NCI-H345 (cell line): ENCODE data around the gene UGGT2.
"Not testable (repeated sequence)": the region's sequence is repeated elsewhere in the genome, so short reads cannot be mapped to it uniquely, and the experiment has no call there.

Source experiments
- DNase-seq: peaks from one replicate; lab custom pipeline; 2025; lab: John Stamatoyannopoulos, UW

The UGGT2 gene

DNA sequence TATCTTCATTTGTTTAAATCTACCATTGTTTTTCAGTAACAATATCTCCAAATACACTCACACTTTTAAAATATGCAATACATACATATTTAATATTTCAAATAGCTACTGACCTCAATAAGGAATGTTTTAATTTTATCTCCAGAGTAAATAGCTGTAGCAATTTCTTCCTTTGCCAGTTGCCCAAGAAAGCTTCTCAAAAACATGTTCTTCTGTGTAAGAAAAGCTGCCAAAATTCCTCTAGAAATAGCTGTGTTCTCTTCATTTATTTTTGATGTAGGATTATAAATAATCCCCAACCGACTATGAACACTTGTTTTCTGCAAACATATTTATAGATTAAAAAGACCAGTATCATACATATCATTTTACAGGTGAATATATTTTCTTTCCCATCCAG is 150.5 kb downstream of the UGGT2 start:
- no peak for DNase-seq

DNA sequence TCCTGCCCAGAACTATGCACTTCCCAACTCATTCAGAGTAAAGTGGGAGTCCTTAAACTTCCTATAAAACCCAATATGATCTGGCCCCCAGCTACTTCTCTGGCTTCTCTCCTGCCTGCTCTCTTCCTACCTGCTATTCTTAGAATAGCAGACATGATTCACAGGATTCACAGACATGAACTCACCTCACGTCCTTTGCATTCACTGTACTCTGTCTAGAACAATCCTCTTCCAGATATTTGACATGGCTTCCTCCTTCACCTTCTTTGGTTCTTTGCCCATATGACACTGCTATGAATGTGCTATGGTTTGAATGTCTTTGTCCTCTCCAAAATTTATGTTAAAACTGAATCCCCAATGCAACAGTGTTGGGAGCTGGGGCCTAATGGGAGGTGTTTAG is 154.9 kb downstream of the UGGT2 start:
- DNase-seq: no peak

- no peak for DNase-seq
Observed at GRCh38 chr13:95896301-95896700, 156.9 kb downstream of the UGGT2 start.

DNA sequence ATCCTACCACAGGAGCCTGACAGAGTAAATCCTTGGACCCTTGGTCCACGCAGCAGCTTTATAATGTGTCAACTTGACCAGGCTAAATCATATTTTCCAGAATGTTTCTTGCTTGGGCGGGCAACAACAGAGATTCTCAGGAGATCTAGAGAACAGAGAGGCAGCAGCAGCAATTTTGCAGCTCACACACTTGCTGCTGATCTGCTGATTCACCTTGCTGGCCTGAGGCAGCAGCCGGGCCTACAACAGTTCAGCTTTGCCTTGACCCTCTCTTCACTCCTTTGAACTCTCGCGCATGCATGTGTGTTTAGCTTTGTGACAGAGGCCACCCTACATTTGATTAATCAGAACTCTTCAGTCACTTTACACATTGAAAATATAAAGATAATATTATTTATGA is 159.3 kb downstream of the UGGT2 start:
- no peak for DNase-seq

DNA sequence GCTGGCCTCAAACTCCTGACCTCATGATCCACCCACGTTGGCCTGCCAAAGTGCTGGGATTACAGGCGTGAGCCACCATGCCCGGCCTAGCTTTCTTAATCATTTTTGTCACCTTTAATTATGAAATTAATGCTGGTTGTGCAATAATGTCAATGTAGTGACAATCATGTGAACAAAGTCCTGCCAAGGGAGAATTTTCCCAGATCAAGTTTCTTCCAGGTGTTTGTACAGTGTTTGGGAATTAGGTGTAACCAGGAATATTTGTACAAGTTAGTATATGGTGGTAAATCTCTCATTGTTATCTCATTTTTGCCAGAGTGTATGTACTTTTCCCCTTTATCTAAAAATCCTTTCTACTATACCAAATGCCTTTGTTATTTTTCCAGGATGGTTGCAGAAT is 171.1 kb downstream of the UGGT2 start:
- DNase-seq: no peak

DNA sequence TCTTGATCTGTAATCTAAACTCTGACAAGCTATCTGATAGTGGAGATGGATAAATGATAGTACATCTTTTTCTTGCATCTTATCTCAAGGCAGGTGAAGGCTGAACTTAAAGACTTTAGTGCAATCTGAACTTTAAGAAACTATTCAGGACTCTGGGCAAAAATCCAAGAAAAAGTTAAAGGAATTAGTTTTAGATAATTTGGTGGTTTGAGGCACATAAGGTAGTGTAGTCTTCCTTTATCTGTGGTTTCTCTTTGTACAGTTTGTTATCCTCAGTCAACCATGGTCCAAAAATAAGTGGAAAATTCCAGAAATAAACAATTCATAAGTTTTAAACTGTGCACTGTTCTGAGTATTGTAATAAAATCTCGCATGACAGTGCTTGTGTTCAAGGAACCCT is 172.9 kb downstream of the UGGT2 start:
- DNase-seq: no peak

DNA sequence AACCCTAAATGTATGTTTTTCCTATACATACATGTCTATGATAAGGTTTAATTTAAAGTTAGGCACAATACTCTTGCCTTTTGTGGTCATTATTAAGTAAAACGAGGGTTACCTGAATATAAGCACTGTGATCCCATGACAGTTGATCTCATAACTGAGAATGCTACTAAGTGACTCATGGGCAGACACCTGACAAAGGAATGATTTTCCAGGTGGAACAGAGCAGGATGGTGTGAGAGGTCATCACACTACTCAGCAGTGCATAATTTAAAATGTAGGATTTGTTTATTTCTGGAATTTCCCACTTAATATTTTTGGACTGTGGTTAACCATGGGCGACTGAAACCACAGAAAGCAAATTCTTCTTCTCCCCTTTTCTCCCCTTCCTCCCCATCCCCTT is 178.9 kb downstream of the UGGT2 start:
- DNase-seq: no peak

DNA sequence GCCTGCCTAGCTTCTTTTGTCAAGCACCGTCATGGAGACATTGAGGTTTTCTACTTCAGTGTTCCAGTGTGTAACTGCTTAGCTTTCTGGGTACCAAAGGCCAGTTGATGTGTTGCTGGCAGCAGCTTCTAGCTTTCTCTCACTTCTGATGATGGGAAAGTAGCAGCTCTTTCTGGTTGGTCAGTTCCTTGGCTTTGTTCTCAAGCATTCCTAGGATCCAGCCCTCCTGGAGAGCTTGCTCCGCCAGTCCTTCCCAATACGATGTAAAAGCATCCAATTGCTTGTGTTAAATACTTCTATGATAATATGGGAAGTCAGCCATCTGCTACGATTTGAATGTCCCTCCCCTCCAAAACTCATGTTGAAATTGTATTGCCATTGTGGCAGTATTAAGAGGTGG is 182.8 kb downstream of the UGGT2 start:
- no peak for DNase-seq

DNA sequence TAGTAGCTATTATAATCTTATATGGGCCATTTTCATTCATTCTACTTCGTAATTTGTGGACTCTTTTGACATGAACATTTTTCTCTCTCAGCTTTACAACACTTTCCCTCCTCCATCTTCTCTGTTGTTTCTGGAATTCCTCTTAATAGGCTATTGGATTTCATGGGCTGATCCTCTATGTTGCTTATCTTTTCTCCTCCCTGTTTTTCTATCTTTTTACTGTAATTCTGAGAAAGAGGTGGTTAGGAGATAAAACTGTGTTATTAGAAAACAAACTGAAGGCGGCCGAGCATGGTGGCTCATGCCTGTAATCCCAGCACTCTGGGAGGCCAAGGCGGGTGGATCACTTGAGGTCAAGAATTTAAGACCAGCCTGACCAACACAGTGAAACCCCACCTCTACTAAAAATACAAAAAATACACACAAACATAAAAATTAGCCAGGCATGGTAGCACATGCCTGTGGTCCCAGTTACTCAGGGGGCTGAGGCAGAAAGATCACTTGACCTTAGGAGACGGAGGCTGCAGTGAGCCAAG is 188.1 kb downstream of the UGGT2 start:
- DNase-seq: no peak

GRCh38 chr13:95862408-95862807 is 190.8 kb downstream of the UGGT2 start:
- no peak for DNase-seq

- DNase-seq: no peak
Observed at GRCh38 chr13:95861296-95861695, 191.9 kb downstream of the UGGT2 start.

GRCh38 chr13:95858286-95859075 is 194.7 kb downstream of the UGGT2 start:
- DNase-seq: no peak

DNA sequence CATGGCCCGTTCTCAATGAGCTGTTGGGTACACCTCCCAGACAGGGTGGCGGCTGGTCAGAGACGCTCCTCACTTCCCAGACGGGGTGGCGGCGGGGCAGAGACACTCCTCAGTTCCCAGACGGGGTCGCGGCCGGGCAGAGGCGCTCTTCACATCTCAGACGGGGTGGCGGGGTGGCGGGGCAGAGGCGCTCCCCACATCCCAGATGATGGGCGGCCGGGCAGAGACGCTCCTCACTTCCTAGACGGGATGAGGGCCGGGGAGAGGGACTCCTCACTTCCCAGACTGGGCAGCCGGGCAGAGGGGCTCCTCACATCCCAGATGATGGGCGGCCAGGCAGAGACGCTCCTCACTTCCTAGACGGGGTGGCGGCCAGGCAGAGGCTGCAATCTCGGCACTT is 207.5 kb downstream of the UGGT2 start:
- DNase-seq: not testable (repeated sequence)

GRCh38 chr13:95842898-95843297 is 210.3 kb downstream of the UGGT2 start:
- DNase-seq: no peak

DNA sequence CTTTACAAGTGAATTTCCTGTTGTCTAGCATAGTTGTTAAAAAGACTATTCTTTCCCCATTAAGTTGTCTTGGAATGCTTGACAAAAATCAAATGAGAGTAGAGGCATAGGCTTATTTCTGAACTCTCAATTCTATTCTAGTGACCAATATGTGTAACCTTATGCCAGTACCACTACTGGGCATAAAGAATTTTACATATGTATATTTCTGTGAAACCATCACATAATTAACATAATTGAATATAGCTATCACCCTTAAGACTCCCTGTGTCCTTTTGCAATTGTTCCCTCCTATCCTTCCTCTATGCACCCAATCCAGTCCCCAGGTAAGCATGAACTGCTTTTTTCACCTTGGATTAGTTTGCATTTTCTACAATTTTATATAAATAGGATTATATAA is 211.3 kb downstream of the UGGT2 start:
- DNase-seq: no peak

DNA sequence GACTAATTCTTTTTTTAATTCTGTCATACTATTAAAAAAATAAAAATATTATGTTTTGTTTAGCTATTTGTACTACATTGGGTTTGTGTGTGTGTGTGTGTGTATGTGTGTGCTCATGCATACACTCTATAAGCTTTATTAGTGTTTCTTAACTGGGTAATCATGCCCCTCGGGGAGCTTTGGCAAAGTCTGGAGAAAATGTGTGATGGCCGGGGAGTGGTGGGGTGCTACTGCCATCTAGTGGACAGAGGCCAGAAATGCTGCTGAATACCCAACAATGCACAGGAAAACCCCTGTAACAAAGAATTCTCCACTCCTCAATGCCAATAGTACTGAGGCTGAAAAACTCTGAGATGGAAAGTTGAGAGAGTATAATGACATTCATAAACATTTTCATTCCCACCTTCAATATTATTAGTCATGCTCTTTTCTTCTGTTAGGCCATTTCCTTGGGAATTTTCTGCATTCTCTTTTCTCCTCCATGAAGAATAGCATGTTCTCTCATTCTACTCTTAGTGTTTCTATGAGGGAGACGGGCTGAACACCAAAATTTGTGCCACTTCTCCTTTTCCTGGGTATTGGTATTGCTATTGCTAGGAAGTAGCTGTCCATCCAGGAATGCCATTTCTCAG is 219.0 kb downstream of the UGGT2 start:
- peak; percentile 70 for DNase-seq

GRCh38 chr13:95833719-95834118 is 219.5 kb downstream of the UGGT2 start:
- DNase-seq: no peak

DNA sequence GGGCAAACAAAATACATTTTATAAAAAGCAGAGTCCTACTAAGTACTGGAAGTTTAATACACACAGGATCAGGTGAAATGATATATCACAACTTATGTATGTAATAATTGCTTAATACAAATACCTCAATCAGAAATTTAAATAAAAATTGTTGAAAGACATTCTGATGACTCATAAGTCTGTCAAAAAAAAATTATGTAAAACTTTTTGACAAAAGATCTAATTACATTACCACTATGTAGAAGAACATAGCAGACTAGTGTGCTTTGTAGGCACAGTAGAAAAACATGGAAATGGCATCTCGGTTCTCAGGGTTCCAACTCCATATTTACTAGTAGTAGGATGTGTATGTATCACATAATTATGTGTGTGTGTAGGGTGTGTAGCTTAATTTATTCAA is 220.1 kb downstream of the UGGT2 start:
- no peak for DNase-seq

DNA sequence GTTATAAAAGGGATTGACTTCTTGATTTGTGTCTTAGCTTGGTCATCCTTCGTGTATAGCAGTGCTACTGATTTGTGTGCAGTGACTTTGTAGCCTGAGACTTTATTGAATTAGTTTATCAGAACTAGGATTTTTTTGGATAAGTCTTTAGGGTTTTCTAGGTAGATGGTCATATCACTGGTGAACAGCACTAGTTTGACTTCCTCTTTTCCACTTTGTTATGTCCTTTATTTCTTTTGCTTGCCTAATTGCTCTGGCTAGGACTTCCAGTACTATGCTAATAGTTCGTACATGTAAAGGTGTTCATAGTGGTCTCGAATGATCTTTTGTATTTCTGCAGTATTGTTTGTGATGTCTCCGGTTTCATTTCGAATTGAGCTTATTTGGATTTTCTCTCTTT is 230.9 kb downstream of the UGGT2 start:
- DNase-seq: no peak

DNA sequence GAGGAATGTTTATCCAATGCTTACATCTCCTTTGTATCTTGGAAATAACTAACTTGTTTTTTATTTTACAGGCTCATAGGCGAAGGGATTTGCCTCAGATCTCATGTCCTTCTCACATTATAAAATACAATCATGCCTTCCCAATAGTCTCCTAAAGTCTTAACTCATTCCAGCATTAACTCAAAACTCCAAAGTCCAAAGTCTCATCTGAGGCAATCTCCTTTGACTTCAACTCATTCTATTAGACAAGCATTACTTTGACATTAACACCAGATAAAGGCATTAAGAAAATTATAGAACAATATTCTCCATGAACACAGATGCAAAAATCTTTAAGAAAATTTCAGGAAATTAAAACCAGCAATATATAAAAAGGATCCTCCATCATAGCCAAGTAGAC is 238.7 kb downstream of the UGGT2 start:
- DNase-seq: no peak

GRCh38 chr13:95813139-95813538 is 240.1 kb downstream of the UGGT2 start:
- no peak for DNase-seq

GRCh38 chr13:95809429-95809828 is 243.8 kb downstream of the UGGT2 start:
- no peak for DNase-seq

DNA sequence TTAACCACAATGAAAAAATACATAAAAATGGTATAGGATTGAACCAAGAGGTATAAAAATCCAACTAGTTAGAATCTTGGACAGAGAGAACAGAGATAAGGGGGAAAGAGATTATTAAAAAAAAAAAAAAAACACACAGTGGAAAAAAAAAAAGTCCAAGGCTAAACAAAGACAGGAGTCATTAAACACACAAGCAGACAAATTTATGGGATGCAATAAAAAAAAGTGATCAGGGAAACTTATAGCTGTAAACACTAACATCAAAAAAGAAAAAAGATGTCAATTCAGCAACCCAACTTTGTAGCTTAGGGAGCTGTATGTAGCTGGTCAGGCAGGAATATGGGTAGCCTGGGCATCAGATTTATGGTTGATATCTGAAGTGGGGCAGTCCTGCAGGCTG is 247.3 kb downstream of the UGGT2 start:
- DNase-seq: no peak

- DNase-seq: no peak
Observed at GRCh38 chr13:95801825-95802224, 251.4 kb downstream of the UGGT2 start.
